ENCODE measurements around the gene NCKAP5. TPM values are rescaled to one million over a fixed set of nuclear protein-coding genes. Genes with fewer than 3 reads are reported as not detected.

The NCKAP5 gene
- total RNA-seq, 6 donors from 2014 or later = 22.1 to 51.1 (median 41.4) TPM

GRCh38 chr2:133054297-133054696 is 514.0 kb downstream of the NCKAP5 start:
- ATAC-seq (ENCODE audit: low FRiP score in 2 of 2) (peak; percentile 46 to 84), DNase-seq (peak in 1 of 2 donors; percentile 24)
- H3K4me3 ChIP-seq = no peak overlapping the region
- H3K27ac ChIP-seq = peak overlapping the region in 1 of 4 donors; percentile 54
- TF ChIP-seq EP300 (IDR thresholded peaks at IDR 0.05) (no peak), POLR2A (IDR thresholded peaks at IDR 0.05) (no peak), CTCF (IDR thresholded peaks at IDR 0.05) (no peak), POLR2AphosphoS5 (IDR thresholded peaks at IDR 0.05) (no peak)
- no peaks in the 10 kb centered on the region for H3K4me1 ChIP-seq
- H3K9me3 ChIP-seq = no peaks in the 10 kb centered on the region
- H3K27me3 ChIP-seq = no peaks in the 10 kb centered on the region
- no peaks in the 10 kb centered on the region for H3K36me3 ChIP-seq
- WGBS, 2 donors = 42 to 57% methylated on average over 3 of the region's 3 CpGs

GRCh38 chr2:133053541-133053940 is 514.7 kb downstream of the NCKAP5 start:
- no peak overlapping the region for H3K27ac ChIP-seq
- ATAC-seq (ENCODE audit: low FRiP score in 2 of 2) (no peak), DNase-seq (no peak)
- no peak overlapping the region for H3K4me3 ChIP-seq
- 75 to 86% methylated on average over 3 of the region's 3 CpGs for WGBS, 2 donors
- no peaks in the 10 kb centered on the region for H3K27me3 ChIP-seq
- H3K36me3 ChIP-seq = no peaks in the 10 kb centered on the region
- no peaks in the 10 kb centered on the region for H3K4me1 ChIP-seq
- H3K9me3 ChIP-seq = no peaks in the 10 kb centered on the region
- no peak for TF ChIP-seq POLR2A (IDR thresholded peaks at IDR 0.05)
- no peak for TF ChIP-seq EP300 (IDR thresholded peaks at IDR 0.05)
- no peak for TF ChIP-seq POLR2AphosphoS5 (IDR thresholded peaks at IDR 0.05)
- no peak for TF ChIP-seq CTCF (IDR thresholded peaks at IDR 0.05)

GRCh38 chr2:133045787-133046186 is 522.5 kb downstream of the NCKAP5 start:
- no peaks in the 10 kb centered on the region for H3K36me3 ChIP-seq
- no peaks in the 10 kb centered on the region for H3K27me3 ChIP-seq
- ATAC-seq (ENCODE audit: low FRiP score in 2 of 2) = no peak
- no peak overlapping the region for H3K27ac ChIP-seq
- DNase-seq = no peak
- no peaks in the 10 kb centered on the region for H3K4me1 ChIP-seq
- H3K9me3 ChIP-seq = no peaks in the 10 kb centered on the region
- TF ChIP-seq CTCF (IDR thresholded peaks at IDR 0.05) = no peak
- no peak for TF ChIP-seq EP300 (IDR thresholded peaks at IDR 0.05)
- TF ChIP-seq POLR2A (IDR thresholded peaks at IDR 0.05) = no peak
- no peak for TF ChIP-seq POLR2AphosphoS5 (IDR thresholded peaks at IDR 0.05)
- no peak overlapping the region for H3K4me3 ChIP-seq
- WGBS, 2 donors = 86 to 92% methylated on average over 5 of the region's 5 CpGs

GRCh38 chr2:133044556-133044955 is 523.7 kb downstream of the NCKAP5 start:
- DNase-seq = no peak
- Histone ChIP-seq H3K27me3 (no peaks in the 10 kb centered on the region), H3K9me3 (no peaks in the 10 kb centered on the region), H3K4me3 (no peak overlapping the region), H3K4me1 (no peaks in the 10 kb centered on the region), H3K27ac (no peak overlapping the region), H3K36me3 (no peaks in the 10 kb centered on the region)
- TF ChIP-seq POLR2AphosphoS5 (IDR thresholded peaks at IDR 0.05) = no peak
- TF ChIP-seq POLR2A (IDR thresholded peaks at IDR 0.05) = no peak
- TF ChIP-seq CTCF (IDR thresholded peaks at IDR 0.05) = no peak
- no peak for TF ChIP-seq EP300 (IDR thresholded peaks at IDR 0.05)
- 83 to 85% methylated on average over 4 of the region's 4 CpGs for WGBS, 2 donors
- no peak for ATAC-seq (ENCODE audit: low FRiP score in 2 of 2)

- no peak for TF ChIP-seq POLR2AphosphoS5 (IDR thresholded peaks at IDR 0.05)
- no peak for TF ChIP-seq EP300 (IDR thresholded peaks at IDR 0.05)
- TF ChIP-seq POLR2A (IDR thresholded peaks at IDR 0.05) = no peak
- TF ChIP-seq CTCF (IDR thresholded peaks at IDR 0.05) = no peak
- no peaks in the 10 kb centered on the region for H3K36me3 ChIP-seq
- no peak overlapping the region for H3K27ac ChIP-seq
- ATAC-seq (ENCODE audit: low FRiP score in 2 of 2) (no peak), DNase-seq (no peak)
- no peaks in the 10 kb centered on the region for H3K9me3 ChIP-seq
- H3K4me1 ChIP-seq = no peaks in the 10 kb centered on the region
- H3K4me3 ChIP-seq = no peak overlapping the region
- 91 to 93% methylated on average over 4 of the region's 4 CpGs for WGBS, 2 donors
- H3K27me3 ChIP-seq = no peaks in the 10 kb centered on the region
Observed at GRCh38 chr2:133040170-133040569, 528.1 kb downstream of the NCKAP5 start.

Data from upper lobe of left lung (tissue), 6 donors.